Keratinocyte (primary cell): ENCODE results near the gene SLC1A2. TPM values are rescaled to one million over a fixed set of nuclear protein-coding genes. Genes with fewer than 3 reads are reported as not detected.
A peak's percentile ranks its signal among the peaks of the same experiment; 100 is the strongest.

Experiments
- DNase-seq: peaks from one replicate; pipeline ENCODE4 v3.0.0-alpha.2; 2011; ENCODE audit warnings: low read depth, missing footprints, low spot score
- FAIRE-seq: peaks from 2 replicates; lab custom pipeline; 2011; peaks lifted over from hg19 to GRCh38; lab: Jason Lieb, UNC
- H2AFZ ChIP-seq: 2 replicates; pipeline ENCODE4 v1.6.0; 2012; ENCODE audit warnings: low read length, control low read depth, inconsistent platforms; ENCODE audit not compliant: control insufficient read depth
- H3K27ac ChIP-seq: 2 replicates; pipeline ENCODE4 v1.5.1; 2011; ENCODE audit warnings: low read length; ENCODE audit not compliant: control insufficient read depth, insufficient read depth
- H3K27me3 ChIP-seq: 3 replicates; pipeline ENCODE4 v1.6.0; 2011; ENCODE audit warnings: low read length; ENCODE audit not compliant: control insufficient read depth, insufficient read depth; ENCODE audit errors: extremely low read depth
- H3K36me3 ChIP-seq, 2 experiments: 2 replicates in 1 of 2; 3 replicates in 1 of 2; pipeline ENCODE4 v1.5.1; 2011; ENCODE audit warnings: low read length in 2 of 2, mild to moderate bottlenecking in 1 of 2; ENCODE audit not compliant: control insufficient read depth in 2 of 2, insufficient read depth in 2 of 2; ENCODE audit errors: extremely low read depth in 1 of 2
- H3K4me1 ChIP-seq: 3 replicates; pipeline ENCODE4 v1.5.1; 2011; ENCODE audit warnings: low read length; ENCODE audit not compliant: control insufficient read depth, insufficient read depth; ENCODE audit errors: extremely low read depth
- H3K4me2 ChIP-seq: 3 replicates; pipeline ENCODE4 v1.6.0; 2011; ENCODE audit warnings: low read depth, low read length; ENCODE audit not compliant: control insufficient read depth, insufficient read depth; ENCODE audit errors: extremely low read depth
- H3K4me3 ChIP-seq, 3 experiments: fragments of 200-600 bp in 1 of 3; sonication (generic) in 1 of 3; 2 replicates in 2 of 3; 3 replicates in 1 of 3; pipeline ENCODE4 v1.5.1; 2011 to 2016; ENCODE audit warnings: low read length in 3 of 3, mild to moderate bottlenecking in 3 of 3, control low read depth in 2 of 3, inconsistent platforms in 1 of 3, low read depth in 1 of 3, mixed read lengths in 1 of 3, mixed run types in 1 of 3, moderate library complexity in 1 of 3; ENCODE audit not compliant: control insufficient read depth in 2 of 3, insufficient read depth in 2 of 3; ENCODE audit errors: extremely low read depth in 1 of 3
- H3K79me2 ChIP-seq: 2 replicates; pipeline ENCODE4 v1.6.0; 2012; ENCODE audit warnings: low read length; ENCODE audit not compliant: control insufficient read depth, insufficient read depth
- H3K9ac ChIP-seq: 3 replicates; pipeline ENCODE4 v1.6.0; 2011; ENCODE audit warnings: low read length; ENCODE audit not compliant: control insufficient read depth, insufficient read depth; ENCODE audit errors: extremely low read depth
- H3K9me1 ChIP-seq: 3 replicates; pipeline ENCODE4 v1.6.0; 2011; ENCODE audit warnings: low read length; ENCODE audit not compliant: control insufficient read depth, insufficient read depth; ENCODE audit errors: extremely low read depth
- H3K9me3 ChIP-seq: 2 replicates; pipeline ENCODE4 v1.5.1; 2012; ENCODE audit warnings: low read depth, low read length; ENCODE audit not compliant: control insufficient read depth
- H4K20me1 ChIP-seq: 3 replicates; pipeline ENCODE4 v1.6.0; 2011; ENCODE audit warnings: low read length; ENCODE audit not compliant: control insufficient read depth, insufficient read depth; ENCODE audit errors: extremely low read depth
- CTCF ChIP-seq, 3 experiments: IDR thresholded peaks in 1 of 3; conservative IDR thresholded peaks in 1 of 3; optimal IDR thresholded peaks in 1 of 3; 2 replicates in 2 of 3; 3 replicates in 1 of 3; pipeline versions ENCODE3 to v1.5.1; 2011; ENCODE audit warnings: low read length in 3 of 3, mild to moderate bottlenecking in 3 of 3, moderate library complexity in 2 of 3, control low read depth in 1 of 3, inconsistent platforms in 1 of 3; ENCODE audit not compliant: insufficient read depth in 2 of 3; ENCODE audit errors: extremely low read depth in 1 of 3
- EZH2 ChIP-seq: IDR thresholded peaks from one replicate; pipeline ENCODE4 v1.6.1; 2012; ENCODE audit warnings: inconsistent platforms, mild to moderate bottlenecking, low read length, moderate library complexity
- dilution Hi-C: fragments of 300-500 bp; cut with MboI; formaldehyde crosslinking; loops from one replicate; pipeline ENCODE4 v1.7.0; 2020; ENCODE audit warnings: low sequenced_read_pairs; ENCODE audit not compliant: extremely low pct_ligation_motif_present
- polyA plus RNA-seq, 5 experiments: library from polyadenylated mRNA; depleted of rRNA in 3 of 5; stranded (reverse) in 3 of 5; stranded (forward) in 1 of 5; unstranded in 1 of 5; fragments of >200 nt; gene quantifications; 1 replicate in 1 of 5; 2 replicates in 3 of 5; 3 replicates in 1 of 5; pipeline versions ENCODE4 v1.2.1 to v1.2.3, GENCODE V29; 2011 to 2012; ENCODE audit warnings: missing spikeins in 2 of 5, low read depth in 1 of 5, low replicate concordance in 1 of 5

SLC1A2 gene
- polyA plus RNA-seq, 1 donor (not counting 4 experiments of a cell fraction or from before 2014, with no cell fraction given): under 0.01 TPM

DNA sequence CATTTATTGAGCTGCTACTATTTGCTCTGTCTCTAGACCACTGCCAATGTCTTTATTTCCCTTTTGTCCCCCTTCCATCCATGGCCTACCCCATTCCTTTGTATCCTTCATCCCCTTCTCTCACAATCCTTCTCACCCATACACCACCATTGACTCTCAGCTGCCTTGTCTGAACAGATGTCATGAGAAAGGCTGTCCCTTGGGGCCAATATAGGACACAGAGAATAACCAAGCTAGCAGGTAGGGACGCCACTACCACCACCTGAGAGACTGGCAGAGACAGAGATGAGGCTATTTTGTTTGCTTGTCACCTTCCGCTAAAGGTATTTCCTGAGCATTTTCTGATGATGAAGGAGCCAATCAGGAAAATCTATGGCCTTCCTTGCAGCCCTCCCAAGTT is 141.5 kb downstream of the SLC1A2 start:
- Histone ChIP-seq H3K9me1 (no peaks in the 10 kb centered on the region), H4K20me1 (no peaks in the 10 kb centered on the region), H3K27ac (no peak overlapping the region), H3K79me2 (no peaks in the 10 kb centered on the region), H3K36me3 (no peaks in the 10 kb centered on the region), H3K9ac (no peak overlapping the region), H3K4me1 (peaks cover 28% of the 10 kb centered on the region), H3K4me3 (no peak overlapping the region), H2AFZ (no peak overlapping the region), H3K4me2 (no peak overlapping the region), H3K27me3 (no peaks in the 10 kb centered on the region), H3K9me3 (no peaks in the 10 kb centered on the region)
- dilution Hi-C loops: no loop called here
- TF ChIP-seq EZH2 (no peak), CTCF (optimal IDR thresholded peaks at IDR 0.05 in 1 of 3, IDR thresholded peaks at IDR 0.05 in 1 of 3, conservative IDR thresholded peaks at IDR 0.05 in 1 of 3; ENCODE audit: extremely low read depth in 1 of 3, insufficient read depth in 2 of 3, low read length in 3 of 3) (no peak)
- FAIRE-seq: no peak
- DNase-seq: no peak

- Histone ChIP-seq H3K79me2 (no peaks in the 10 kb centered on the region), H4K20me1 (no peaks in the 10 kb centered on the region), H3K4me1 (peaks cover 28% of the 10 kb centered on the region), H3K9me3 (no peaks in the 10 kb centered on the region), H3K27ac (peak overlapping the region; percentile 74), H3K27me3 (no peaks in the 10 kb centered on the region), H3K4me2 (peak overlapping the region; percentile 27), H3K4me3 (no peak overlapping the region), H2AFZ (no peak overlapping the region), H3K9ac (peak overlapping the region; percentile 20), H3K9me1 (no peaks in the 10 kb centered on the region), H3K36me3 (no peaks in the 10 kb centered on the region)
- FAIRE-seq (peak; percentile 92), DNase-seq (peak; percentile 94)
- TF ChIP-seq EZH2 (no peak), CTCF (optimal IDR thresholded peaks at IDR 0.05 in 1 of 3, IDR thresholded peaks at IDR 0.05 in 1 of 3, conservative IDR thresholded peaks at IDR 0.05 in 1 of 3; ENCODE audit: extremely low read depth in 1 of 3, insufficient read depth in 2 of 3, low read length in 3 of 3) (no peak)
- dilution Hi-C loops: no loop called here
Observed at GRCh38 chr11:35276396-35277145, 142.8 kb downstream of the SLC1A2 start.
